BLaER1 treated with 17β-estradiol and CSF1 and Interleukin-3, amounts not matched to agents 10 nM and 100 nM (cell line): Measurements from ENCODE around the gene EXOG.

ENCODE experiments used
- H3K27ac ChIP-seq, 11 experiments: shearing (Covaris generic); formaldehyde crosslinking; 2 replicates each; pipeline ENCODE4 v1.8.1; 2022
- H3K27me3 ChIP-seq, 11 experiments: shearing (Covaris generic); formaldehyde crosslinking; 2 replicates each; pipeline ENCODE4 v1.8.1; 2022
- H3K36me3 ChIP-seq, 11 experiments: shearing (Covaris generic); formaldehyde crosslinking; 2 replicates each; pipeline ENCODE4 v1.8.1; 2022
- H3K4me1 ChIP-seq, 10 experiments: shearing (Covaris generic); formaldehyde crosslinking; 2 replicates each; pipeline ENCODE4 v1.8.1; 2022
- H3K4me2 ChIP-seq, 11 experiments: shearing (Covaris generic); formaldehyde crosslinking; 2 replicates each; pipeline ENCODE4 v1.8.1; 2022
- H3K4me3 ChIP-seq, 10 experiments: shearing (Covaris generic); formaldehyde crosslinking; 2 replicates each; pipeline ENCODE4 v1.8.1; 2022
- H3K9ac ChIP-seq, 11 experiments: shearing (Covaris generic); formaldehyde crosslinking; 2 replicates each; pipeline ENCODE4 v1.8.1; 2022
- H3K9me3 ChIP-seq, 11 experiments: shearing (Covaris generic); formaldehyde crosslinking; replicated peaks in 1 of 11; 2 replicates each; pipeline ENCODE4 v1.8.1; 2022
- H4K20me1 ChIP-seq, 11 experiments: shearing (Covaris generic); formaldehyde crosslinking; 2 replicates each; pipeline ENCODE4 v1.8.1; 2022
- Cebpa-rat ChIP-seq, 11 experiments: shearing (Covaris generic); IDR thresholded peaks; 2 replicates each; pipeline ENCODE4 v1.8.1; 2022

EXOG gene

GRCh38 chr3:38490281-38491030 is 5.7 kb upstream of the EXOG start:
- Histone ChIP-seq H3K36me3 (peaks cover 0 to 57% (median 20%) of the 10 kb centered on the region in 11 experiments; a peak in 14 of 22 replicates), H3K4me3 (no peak overlapping the region), H3K9me3 (no peaks in the 10 kb centered on the region), H4K20me1 (no peaks in the 10 kb centered on the region), H3K27ac (no peak overlapping the region), H3K27me3 (no peaks in the 10 kb centered on the region), H3K4me1 (peaks cover 0 to 14% (median 6%) of the 10 kb centered on the region in 10 experiments; a peak in 8 of 20 replicates), H3K4me2 (no peak overlapping the region), H3K9ac (no peak overlapping the region)
- TF ChIP-seq Cebpa-rat (IDR thresholded peaks at IDR 0.05): no peak

DNA sequence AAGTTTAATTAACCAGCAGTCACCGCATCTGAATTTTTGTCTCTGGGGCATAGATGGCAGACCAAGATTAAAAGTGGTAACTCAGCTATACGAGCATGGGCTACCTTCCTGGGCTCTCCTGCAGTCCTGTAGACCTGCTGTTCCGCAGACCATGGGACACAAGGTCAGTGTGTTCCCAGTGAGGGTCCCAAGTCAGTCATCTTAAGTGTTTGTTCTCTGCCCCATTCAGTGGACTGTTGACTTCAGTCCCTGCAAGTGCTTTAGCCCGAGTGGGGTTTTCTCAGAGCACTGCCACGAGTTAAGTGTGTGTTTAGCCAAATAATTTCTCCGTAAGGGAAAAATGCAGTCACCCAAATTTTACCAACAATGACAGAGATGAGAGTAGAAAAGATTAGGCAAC is 4.9 kb upstream of the EXOG start:
- no peak overlapping the region for H3K9ac ChIP-seq
- peaks cover 0 to 49% (median 13%) of the 10 kb centered on the region in 11 experiments; a peak in 11 of 22 replicates for H3K36me3 ChIP-seq
- H3K27me3 ChIP-seq: no peaks in the 10 kb centered on the region
- H3K4me3 ChIP-seq: no peak overlapping the region
- no peak for TF ChIP-seq Cebpa-rat (IDR thresholded peaks at IDR 0.05)
- H3K4me2 ChIP-seq: no peak overlapping the region
- no peak overlapping the region for H3K27ac ChIP-seq
- no peaks in the 10 kb centered on the region for H4K20me1 ChIP-seq
- peaks cover 0 to 13% (median 7%) of the 10 kb centered on the region in 10 experiments; a peak in 8 of 20 replicates for H3K4me1 ChIP-seq
- no peaks in the 10 kb centered on the region for H3K9me3 ChIP-seq

DNA sequence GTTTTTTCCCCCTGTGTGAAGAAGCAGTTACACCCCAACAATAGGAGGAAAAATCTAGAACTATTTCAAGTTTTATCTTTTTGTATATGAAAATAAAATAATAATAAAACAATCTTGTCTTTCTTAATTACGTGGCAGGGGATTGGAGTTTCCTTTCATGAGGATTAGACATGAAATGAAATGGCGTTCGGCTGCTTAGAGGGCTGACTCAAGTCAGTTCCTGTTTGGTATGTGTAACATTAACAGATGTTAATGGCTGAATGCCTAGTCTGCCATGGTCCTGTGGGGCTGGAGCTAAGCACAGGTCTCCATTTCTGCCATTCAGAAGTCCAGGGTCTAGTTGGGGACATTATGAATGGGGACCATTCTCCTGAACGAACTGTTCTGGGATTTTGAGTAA is 3.1 kb upstream of the EXOG start:
- H3K9me3 ChIP-seq: no peaks in the 10 kb centered on the region
- no peaks in the 10 kb centered on the region for H4K20me1 ChIP-seq
- TF ChIP-seq Cebpa-rat (IDR thresholded peaks at IDR 0.05): no peak
- H3K9ac ChIP-seq: no peak overlapping the region
- H3K4me1 ChIP-seq: peaks cover 8 to 23% (median 14%) of the 10 kb centered on the region in 10 experiments
- H3K4me3 ChIP-seq: no peak overlapping the region
- no peak overlapping the region for H3K4me2 ChIP-seq
- H3K36me3 ChIP-seq: peaks cover 0 to 39% (median 9%) of the 10 kb centered on the region in 11 experiments; a peak in 12 of 22 replicates
- no peak overlapping the region for H3K27ac ChIP-seq
- H3K27me3 ChIP-seq: no peaks in the 10 kb centered on the region

- H3K4me1 ChIP-seq: peaks cover 8 to 29% (median 17%) of the 10 kb centered on the region in 10 experiments
- peaks cover 17 to 45% (median 29%) of the 10 kb centered on the region in 11 experiments for H3K36me3 ChIP-seq
- no peak for TF ChIP-seq Cebpa-rat (IDR thresholded peaks at IDR 0.05)
- H3K27me3 ChIP-seq: no peaks in the 10 kb centered on the region
- H3K4me2 ChIP-seq: peak overlapping the region; percentile 68 to 92 (median 85)
- H4K20me1 ChIP-seq: peaks cover 0 to 7% (median 0%) of the 10 kb centered on the region in 11 experiments; a peak in 1 of 22 replicates
- no peaks in the 10 kb centered on the region for H3K9me3 ChIP-seq
- peak overlapping the region in 9 of 11 experiments; percentile 78 to 91 (median 84); a peak in 18 of 22 replicates for H3K27ac ChIP-seq
- H3K4me3 ChIP-seq: peak overlapping the region; percentile 68 to 85 (median 80)
- peak overlapping the region; percentile 77 to 91 (median 89) for H3K9ac ChIP-seq
Observed at GRCh38 chr3:38497031-38497430, 891 bp downstream of the EXOG start.

DNA sequence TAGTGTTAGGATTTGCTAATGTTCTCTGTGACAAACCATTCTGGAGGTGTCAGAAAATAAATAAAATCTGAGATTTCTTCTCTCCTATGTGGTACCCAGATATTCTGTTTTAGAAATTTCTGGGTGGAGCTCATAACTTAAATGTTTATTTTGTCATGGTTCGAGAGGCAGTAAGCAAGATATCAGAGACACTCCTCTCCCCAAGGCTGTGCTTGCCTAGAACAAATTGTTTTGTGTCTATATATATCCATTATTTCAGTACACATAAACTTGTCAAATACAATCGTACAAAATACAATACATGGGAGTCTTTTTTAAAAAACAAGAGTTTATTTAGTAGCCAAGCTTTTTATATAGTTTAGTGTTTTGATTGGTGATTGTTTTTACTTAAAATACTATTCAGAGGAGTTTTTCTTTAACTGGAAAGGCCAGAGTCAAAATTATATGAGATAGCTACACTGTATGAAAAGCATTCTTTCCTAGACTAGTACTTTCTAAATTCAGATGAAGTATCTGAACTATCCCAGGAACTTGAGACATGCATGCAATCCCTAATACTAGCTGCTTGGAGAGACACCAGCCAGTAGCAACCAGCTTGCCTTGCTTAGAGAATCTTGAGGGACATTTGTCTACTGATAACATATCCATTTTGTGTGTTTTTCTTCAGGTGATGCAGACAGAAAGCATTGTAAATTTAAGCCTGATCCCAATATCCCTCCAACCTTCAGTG is 4.7 kb downstream of the EXOG start:
- H3K4me2 ChIP-seq: no peak overlapping the region
- H4K20me1 ChIP-seq: peaks cover 0 to 7% (median 0%) of the 10 kb centered on the region in 11 experiments; a peak in 1 of 22 replicates
- H3K36me3 ChIP-seq: peaks cover 47 to 83% (median 62%) of the 10 kb centered on the region in 11 experiments
- H3K27ac ChIP-seq: no peak overlapping the region
- TF ChIP-seq Cebpa-rat (IDR thresholded peaks at IDR 0.05): no peak
- H3K4me3 ChIP-seq: no peak overlapping the region
- H3K4me1 ChIP-seq: peaks cover 8 to 19% (median 15%) of the 10 kb centered on the region in 10 experiments
- no peaks in the 10 kb centered on the region for H3K27me3 ChIP-seq
- no peaks in the 10 kb centered on the region for H3K9me3 ChIP-seq
- no peak overlapping the region for H3K9ac ChIP-seq

DNA sequence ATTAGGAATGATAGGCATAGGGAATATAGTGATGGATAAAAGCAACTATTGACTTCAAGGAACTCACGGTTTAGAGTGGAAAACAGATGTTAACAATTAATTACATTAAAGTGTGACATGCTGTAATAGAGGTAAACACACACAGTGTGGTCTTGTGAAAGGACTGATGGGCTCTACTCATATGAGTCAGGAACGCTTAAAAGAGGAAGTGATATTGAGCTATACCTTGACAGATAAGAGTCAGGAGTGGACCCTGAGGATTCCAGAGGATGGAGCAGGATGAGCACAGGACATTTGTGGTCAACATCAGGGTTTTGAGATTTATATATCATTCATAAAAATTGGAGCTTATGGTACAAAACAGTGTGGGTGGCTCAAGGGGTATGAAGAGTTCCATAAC is 11.0 kb downstream of the EXOG start:
- Histone ChIP-seq H4K20me1 (no peaks in the 10 kb centered on the region; a peak in 1 of 22 replicates), H3K4me3 (no peak overlapping the region), H3K36me3 (peaks cover 63 to 97% (median 76%) of the 10 kb centered on the region in 11 experiments), H3K9me3 (no peaks in the 10 kb centered on the region), H3K4me1 (no peaks in the 10 kb centered on the region), H3K27ac (no peak overlapping the region), H3K9ac (no peak overlapping the region), H3K4me2 (no peak overlapping the region), H3K27me3 (no peaks in the 10 kb centered on the region)
- no peak for TF ChIP-seq Cebpa-rat (IDR thresholded peaks at IDR 0.05)

DNA sequence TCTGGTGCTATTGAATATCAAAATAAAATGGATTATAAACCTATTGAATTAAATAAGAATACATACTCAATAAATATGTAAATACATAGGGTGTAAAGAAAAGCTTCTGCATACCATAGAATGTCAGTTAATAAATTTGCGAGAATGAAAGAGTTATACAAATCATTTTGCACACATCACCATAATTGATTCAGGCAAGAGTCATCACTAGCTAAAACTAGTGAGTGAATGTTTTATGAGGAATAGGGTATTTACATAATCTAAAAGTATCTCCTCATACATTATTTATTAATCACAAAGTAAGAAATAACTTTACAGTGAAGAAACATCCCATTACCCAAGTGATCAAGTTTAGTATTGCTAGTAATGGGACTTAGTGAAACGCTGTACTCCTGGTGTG is 13.6 kb downstream of the EXOG start:
- Histone ChIP-seq H3K4me3 (no peak overlapping the region), H3K27me3 (no peaks in the 10 kb centered on the region), H3K9ac (no peak overlapping the region), H3K36me3 (peaks cover 53 to 95% (median 74%) of the 10 kb centered on the region in 11 experiments), H3K9me3 (no peaks in the 10 kb centered on the region), H3K4me1 (no peaks in the 10 kb centered on the region), H4K20me1 (no peaks in the 10 kb centered on the region; a peak in 1 of 22 replicates), H3K4me2 (no peak overlapping the region), H3K27ac (no peak overlapping the region)
- no peak for TF ChIP-seq Cebpa-rat (IDR thresholded peaks at IDR 0.05)

- no peak overlapping the region for H3K27ac ChIP-seq
Observed at GRCh38 chr3:38510631-38511030, 14.5 kb downstream of the EXOG start.

GRCh38 chr3:38511546-38511945 is 15.4 kb downstream of the EXOG start:
- H3K27me3 ChIP-seq: no peaks in the 10 kb centered on the region
- no peak overlapping the region for H3K4me2 ChIP-seq
- peaks cover 49 to 88% (median 73%) of the 10 kb centered on the region in 11 experiments for H3K36me3 ChIP-seq
- H3K9ac ChIP-seq: no peak overlapping the region
- no peaks in the 10 kb centered on the region for H3K9me3 ChIP-seq
- TF ChIP-seq Cebpa-rat (IDR thresholded peaks at IDR 0.05): no peak
- no peak overlapping the region for H3K27ac ChIP-seq
- H3K4me3 ChIP-seq: no peak overlapping the region
- peaks cover 0 to 7% (median 0%) of the 10 kb centered on the region in 11 experiments; a peak in 1 of 22 replicates for H4K20me1 ChIP-seq
- no peaks in the 10 kb centered on the region for H3K4me1 ChIP-seq

More at GRCh38 chr3:38510631-38511030, 14.5 kb downstream of the EXOG start:
- H3K4me3 ChIP-seq: no peak overlapping the region
- no peaks in the 10 kb centered on the region for H3K9me3 ChIP-seq
- no peak for TF ChIP-seq Cebpa-rat (IDR thresholded peaks at IDR 0.05)
- H3K27me3 ChIP-seq: no peaks in the 10 kb centered on the region
- peaks cover 54 to 94% (median 76%) of the 10 kb centered on the region in 11 experiments for H3K36me3 ChIP-seq
- H4K20me1 ChIP-seq: peaks cover 0 to 5% (median 0%) of the 10 kb centered on the region in 11 experiments; a peak in 1 of 22 replicates
- no peaks in the 10 kb centered on the region for H3K4me1 ChIP-seq
- H3K9ac ChIP-seq: no peak overlapping the region
- H3K4me2 ChIP-seq: no peak overlapping the region
